GM23338 (cell line): ENCODE measurements around the gene VN1R4. TPM values are rescaled to one million over a fixed set of nuclear protein-coding genes. Genes with fewer than 3 reads are reported as not detected.

ENCODE experiments used
- ATAC-seq: fragments of 200-7000 bp; cut with Tn5 transposase; 3 replicates; pipeline ENCODE4 v1.9.1; 2020
- DNase-seq: peaks from one replicate; pipeline ENCODE4 v3.0.0-alpha.2; 2015; ENCODE audit warnings: low spot score
- H2AFZ ChIP-seq: fragments of 200-600 bp; sonication (generic); 2 replicates; pipeline ENCODE4 v1.8.0; 2016; ENCODE audit warnings: antibody characterized with exemption, mild to moderate bottlenecking, moderate library complexity
- H3F3A ChIP-seq: fragments of 200-600 bp; sonication (generic); replicated peaks from 2 replicates; pipeline ENCODE4 v1.8.0; 2017; ENCODE audit warnings: antibody characterized with exemption, mixed run types, low read depth
- H3K27ac ChIP-seq: fragments of 200-600 bp; sonication (generic); 2 replicates; pipeline ENCODE4 v1.6.1; 2016; ENCODE audit warnings: low read depth
- H3K27me3 ChIP-seq: fragments of 200-600 bp; sonication (generic); 2 replicates; pipeline ENCODE4 v1.8.0; 2016; ENCODE audit warnings: mild to moderate bottlenecking, mixed run types, moderate library complexity; ENCODE audit not compliant: insufficient read depth
- H3K36me3 ChIP-seq: fragments of 200-600 bp; sonication (generic); 2 replicates; pipeline ENCODE4 v1.8.0; 2016; ENCODE audit warnings: mild to moderate bottlenecking; ENCODE audit not compliant: insufficient read depth
- H3K4me1 ChIP-seq: fragments of 200-600 bp; sonication (generic); 2 replicates; pipeline ENCODE4 v1.8.0; 2016; ENCODE audit warnings: mild to moderate bottlenecking, moderate library complexity; ENCODE audit not compliant: insufficient read depth
- H3K4me2 ChIP-seq: fragments of 200-600 bp; sonication (generic); 2 replicates; pipeline ENCODE4 v1.7.1; 2017; ENCODE audit warnings: mixed run types
- H3K4me3 ChIP-seq: fragments of 200-600 bp; sonication (generic); 2 replicates; pipeline ENCODE4 v1.6.1; 2016; ENCODE audit warnings: mixed run types
- H3K79me2 ChIP-seq: fragments of 200-600 bp; sonication (generic); replicated peaks from 2 replicates; pipeline ENCODE4 v1.8.0; 2017; ENCODE audit warnings: mild to moderate bottlenecking; ENCODE audit not compliant: insufficient read depth
- H3K9me2 ChIP-seq: fragments of 200-600 bp; sonication (generic); 2 replicates; pipeline ENCODE4 v1.8.0; 2017; ENCODE audit not compliant: insufficient read depth
- H4K20me1 ChIP-seq: fragments of 200-600 bp; sonication (generic); replicated peaks from 2 replicates; pipeline ENCODE4 v1.8.0; 2017; ENCODE audit warnings: mild to moderate bottlenecking; ENCODE audit not compliant: insufficient read depth
- H3K27ac Mint-ChIP-seq: 2 replicates; pipeline ENCODE4 v1.8.0; 2020; ENCODE audit warnings: inconsistent platforms, mild to moderate bottlenecking, moderate library complexity, mixed read lengths
- H3K27me3 Mint-ChIP-seq: 3 replicates; pipeline ENCODE4 v1.8.0; 2022; ENCODE audit warnings: low read depth, mild to moderate bottlenecking, moderate library complexity, mixed read lengths, inconsistent platforms; ENCODE audit not compliant: insufficient read depth, poor library complexity
- H3K36me3 Mint-ChIP-seq: 3 replicates; pipeline ENCODE4 v1.8.0; 2021; ENCODE audit warnings: low read depth, mild to moderate bottlenecking, inconsistent platforms, moderate library complexity, mixed read lengths
- H3K4me1 Mint-ChIP-seq: 3 replicates; pipeline ENCODE4 v1.8.0; 2020; ENCODE audit warnings: mild to moderate bottlenecking, inconsistent platforms, mixed read lengths
- H3K4me3 Mint-ChIP-seq: 3 replicates; pipeline ENCODE4 v1.8.0; 2021; ENCODE audit warnings: moderate library complexity, mild to moderate bottlenecking, inconsistent platforms, mixed read lengths
- H3K9me3 Mint-ChIP-seq: 3 replicates; pipeline ENCODE4 v1.8.0; 2020; ENCODE audit warnings: moderate library complexity, mild to moderate bottlenecking, inconsistent platforms, mixed read lengths
- CREB1 ChIP-seq: fragments of 250-450 bp; sonication (Bioruptor Pico); IDR thresholded peaks from 2 replicates; pipeline ENCODE4 v1.5.0; 2020; ENCODE audit warnings: low read depth, mild to moderate bottlenecking, moderate library complexity
- EZH2 ChIP-seq: fragments of 200-600 bp; sonication (generic); IDR thresholded peaks from one replicate; pipeline ENCODE4 v1.8.0; 2017; ENCODE audit warnings: antibody characterized with exemption, mild to moderate bottlenecking, low read depth; ENCODE audit not compliant: unreplicated experiment
- EZH2phosphoT487 ChIP-seq: fragments of 200-600 bp; sonication (generic); IDR thresholded peaks from one replicate; pipeline ENCODE4 v1.8.1; 2018; ENCODE audit warnings: antibody characterized with exemption; ENCODE audit not compliant: unreplicated experiment
- JUNB ChIP-seq: IDR thresholded peaks from one replicate; pipeline ENCODE4 v1.6.1; 2016; ENCODE audit warnings: antibody characterized with exemption; ENCODE audit not compliant: unreplicated experiment
- STAT1 ChIP-seq: IDR thresholded peaks from one replicate; pipeline ENCODE4 v1.6.1; 2016; ENCODE audit warnings: antibody characterized with exemption; ENCODE audit not compliant: unreplicated experiment
- ZNF114 ChIP-seq: fragments of 250-450 bp; sonication (Bioruptor Pico); IDR thresholded peaks from 2 replicates; pipeline ENCODE4 v1.5.0; 2020; ENCODE audit warnings: mild to moderate bottlenecking, moderate library complexity
- polyA plus RNA-seq: library from polyadenylated mRNA; unstranded; fragments of >200 nt; fragmentation: Nextera tagmentation; extraction: Ambion mirVana; gene quantifications from 2 replicates; pipeline ENCODE4 v1.2.1, GENCODE V29; 2016
- total RNA-seq: library from RNA; depleted of rRNA; stranded (reverse); fragments of >200 nt; shearing (Covaris generic); gene quantifications from 2 replicates; pipeline ENCODE4 v1.2.3, GENCODE V29; 2014
- TF ChIP-seq, protein P1 (sequence below), 2 experiments: fragments of 200-600 bp in 1 of 2; sonication (generic) in 1 of 2; conservative IDR thresholded peaks; 2 replicates each; pipeline versions ENCODE4 v1.5.1 to v1.6.1; 2016 to 2017; ENCODE audit warnings: antibody characterized with exemption in 2 of 2, low read depth in 2 of 2, mild to moderate bottlenecking in 2 of 2, moderate library complexity in 1 of 2
- TF ChIP-seq, protein P2 (sequence below): IDR thresholded peaks from 2 replicates; pipeline ENCODE4 v1.6.1; 2016; ENCODE audit warnings: antibody characterized with exemption
- TF ChIP-seq, protein P3 (sequence below): fragments of 250-450 bp; sonication (Bioruptor Pico); IDR thresholded peaks from 2 replicates; pipeline ENCODE4 v1.5.0; 2020; ENCODE audit warnings: mild to moderate bottlenecking, moderate library complexity

VN1R4 gene
- total and polyA plus RNA-seq, 2 experiments from 2014 or later = not detected

DNA sequence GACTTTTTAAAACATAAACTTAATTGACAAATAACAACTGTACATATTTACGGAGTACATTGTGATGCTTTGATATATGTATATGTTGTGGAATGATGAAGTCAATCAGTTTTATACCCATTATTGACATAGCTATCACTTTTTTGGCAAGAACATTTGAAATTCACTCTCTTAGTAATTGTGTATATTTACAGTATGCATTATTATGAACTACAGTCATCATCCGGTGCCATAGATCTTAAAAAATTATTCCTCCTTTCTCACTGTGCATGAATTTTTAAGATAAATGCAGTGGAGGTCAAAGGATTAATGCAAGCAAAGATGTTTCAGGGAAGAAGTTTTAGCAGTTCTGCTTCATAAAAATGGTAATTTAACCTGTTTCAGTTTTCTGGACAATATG lies 8.0 kb upstream of the VN1R4 start:
- no peak overlapping the region for H2AFZ ChIP-seq
- H3K27ac Mint-ChIP-seq = no peak overlapping the region
- H3K4me1 ChIP-seq = no peaks in the 10 kb centered on the region
- no peak overlapping the region for H3K4me2 ChIP-seq
- no peak overlapping the region for H3K27ac ChIP-seq
- H3K79me2 ChIP-seq = no peaks in the 10 kb centered on the region
- H3K36me3 Mint-ChIP-seq = peaks cover 11% of the 10 kb centered on the region
- H3K27me3 ChIP-seq = no peaks in the 10 kb centered on the region
- 0 out of 2 replicates have a peak, but pooled peaks cover 2% of the 10 kb centered on the region for H3K9me2 ChIP-seq
- no peaks in the 10 kb centered on the region for H3K36me3 ChIP-seq
- H3K4me1 Mint-ChIP-seq = peaks cover 3% of the 10 kb centered on the region; the same call in 1 of the 3 replicates
- no peak for DNase-seq
- no peaks in the 10 kb centered on the region for H3F3A ChIP-seq
- peaks cover 6% of the 10 kb centered on the region for H3K27me3 Mint-ChIP-seq
- no peak for ATAC-seq
- TF ChIP-seq EZH2phosphoT487 (no peak), JUNB (no peak), EZH2 (no peak), ZNF114 (CRISPR knock-in tag) (no peak), CREB1 (CRISPR knock-in tag) (no peak), STAT1 (no peak)
- TF ChIP-seq, protein P1, sequence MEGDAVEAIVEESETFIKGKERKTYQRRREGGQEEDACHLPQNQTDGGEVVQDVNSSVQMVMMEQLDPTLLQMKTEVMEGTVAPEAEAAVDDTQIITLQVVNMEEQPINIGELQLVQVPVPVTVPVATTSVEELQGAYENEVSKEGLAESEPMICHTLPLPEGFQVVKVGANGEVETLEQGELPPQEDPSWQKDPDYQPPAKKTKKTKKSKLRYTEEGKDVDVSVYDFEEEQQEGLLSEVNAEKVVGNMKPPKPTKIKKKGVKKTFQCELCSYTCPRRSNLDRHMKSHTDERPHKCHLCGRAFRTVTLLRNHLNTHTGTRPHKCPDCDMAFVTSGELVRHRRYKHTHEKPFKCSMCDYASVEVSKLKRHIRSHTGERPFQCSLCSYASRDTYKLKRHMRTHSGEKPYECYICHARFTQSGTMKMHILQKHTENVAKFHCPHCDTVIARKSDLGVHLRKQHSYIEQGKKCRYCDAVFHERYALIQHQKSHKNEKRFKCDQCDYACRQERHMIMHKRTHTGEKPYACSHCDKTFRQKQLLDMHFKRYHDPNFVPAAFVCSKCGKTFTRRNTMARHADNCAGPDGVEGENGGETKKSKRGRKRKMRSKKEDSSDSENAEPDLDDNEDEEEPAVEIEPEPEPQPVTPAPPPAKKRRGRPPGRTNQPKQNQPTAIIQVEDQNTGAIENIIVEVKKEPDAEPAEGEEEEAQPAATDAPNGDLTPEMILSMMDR (conservative IDR thresholded peaks at IDR 0.05; ENCODE audit: low read depth in 2 of 2) = no peak
- TF ChIP-seq, protein P2, sequence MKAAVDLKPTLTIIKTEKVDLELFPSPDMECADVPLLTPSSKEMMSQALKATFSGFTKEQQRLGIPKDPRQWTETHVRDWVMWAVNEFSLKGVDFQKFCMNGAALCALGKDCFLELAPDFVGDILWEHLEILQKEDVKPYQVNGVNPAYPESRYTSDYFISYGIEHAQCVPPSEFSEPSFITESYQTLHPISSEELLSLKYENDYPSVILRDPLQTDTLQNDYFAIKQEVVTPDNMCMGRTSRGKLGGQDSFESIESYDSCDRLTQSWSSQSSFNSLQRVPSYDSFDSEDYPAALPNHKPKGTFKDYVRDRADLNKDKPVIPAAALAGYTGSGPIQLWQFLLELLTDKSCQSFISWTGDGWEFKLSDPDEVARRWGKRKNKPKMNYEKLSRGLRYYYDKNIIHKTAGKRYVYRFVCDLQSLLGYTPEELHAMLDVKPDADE = no peak
- TF ChIP-seq, protein P3, sequence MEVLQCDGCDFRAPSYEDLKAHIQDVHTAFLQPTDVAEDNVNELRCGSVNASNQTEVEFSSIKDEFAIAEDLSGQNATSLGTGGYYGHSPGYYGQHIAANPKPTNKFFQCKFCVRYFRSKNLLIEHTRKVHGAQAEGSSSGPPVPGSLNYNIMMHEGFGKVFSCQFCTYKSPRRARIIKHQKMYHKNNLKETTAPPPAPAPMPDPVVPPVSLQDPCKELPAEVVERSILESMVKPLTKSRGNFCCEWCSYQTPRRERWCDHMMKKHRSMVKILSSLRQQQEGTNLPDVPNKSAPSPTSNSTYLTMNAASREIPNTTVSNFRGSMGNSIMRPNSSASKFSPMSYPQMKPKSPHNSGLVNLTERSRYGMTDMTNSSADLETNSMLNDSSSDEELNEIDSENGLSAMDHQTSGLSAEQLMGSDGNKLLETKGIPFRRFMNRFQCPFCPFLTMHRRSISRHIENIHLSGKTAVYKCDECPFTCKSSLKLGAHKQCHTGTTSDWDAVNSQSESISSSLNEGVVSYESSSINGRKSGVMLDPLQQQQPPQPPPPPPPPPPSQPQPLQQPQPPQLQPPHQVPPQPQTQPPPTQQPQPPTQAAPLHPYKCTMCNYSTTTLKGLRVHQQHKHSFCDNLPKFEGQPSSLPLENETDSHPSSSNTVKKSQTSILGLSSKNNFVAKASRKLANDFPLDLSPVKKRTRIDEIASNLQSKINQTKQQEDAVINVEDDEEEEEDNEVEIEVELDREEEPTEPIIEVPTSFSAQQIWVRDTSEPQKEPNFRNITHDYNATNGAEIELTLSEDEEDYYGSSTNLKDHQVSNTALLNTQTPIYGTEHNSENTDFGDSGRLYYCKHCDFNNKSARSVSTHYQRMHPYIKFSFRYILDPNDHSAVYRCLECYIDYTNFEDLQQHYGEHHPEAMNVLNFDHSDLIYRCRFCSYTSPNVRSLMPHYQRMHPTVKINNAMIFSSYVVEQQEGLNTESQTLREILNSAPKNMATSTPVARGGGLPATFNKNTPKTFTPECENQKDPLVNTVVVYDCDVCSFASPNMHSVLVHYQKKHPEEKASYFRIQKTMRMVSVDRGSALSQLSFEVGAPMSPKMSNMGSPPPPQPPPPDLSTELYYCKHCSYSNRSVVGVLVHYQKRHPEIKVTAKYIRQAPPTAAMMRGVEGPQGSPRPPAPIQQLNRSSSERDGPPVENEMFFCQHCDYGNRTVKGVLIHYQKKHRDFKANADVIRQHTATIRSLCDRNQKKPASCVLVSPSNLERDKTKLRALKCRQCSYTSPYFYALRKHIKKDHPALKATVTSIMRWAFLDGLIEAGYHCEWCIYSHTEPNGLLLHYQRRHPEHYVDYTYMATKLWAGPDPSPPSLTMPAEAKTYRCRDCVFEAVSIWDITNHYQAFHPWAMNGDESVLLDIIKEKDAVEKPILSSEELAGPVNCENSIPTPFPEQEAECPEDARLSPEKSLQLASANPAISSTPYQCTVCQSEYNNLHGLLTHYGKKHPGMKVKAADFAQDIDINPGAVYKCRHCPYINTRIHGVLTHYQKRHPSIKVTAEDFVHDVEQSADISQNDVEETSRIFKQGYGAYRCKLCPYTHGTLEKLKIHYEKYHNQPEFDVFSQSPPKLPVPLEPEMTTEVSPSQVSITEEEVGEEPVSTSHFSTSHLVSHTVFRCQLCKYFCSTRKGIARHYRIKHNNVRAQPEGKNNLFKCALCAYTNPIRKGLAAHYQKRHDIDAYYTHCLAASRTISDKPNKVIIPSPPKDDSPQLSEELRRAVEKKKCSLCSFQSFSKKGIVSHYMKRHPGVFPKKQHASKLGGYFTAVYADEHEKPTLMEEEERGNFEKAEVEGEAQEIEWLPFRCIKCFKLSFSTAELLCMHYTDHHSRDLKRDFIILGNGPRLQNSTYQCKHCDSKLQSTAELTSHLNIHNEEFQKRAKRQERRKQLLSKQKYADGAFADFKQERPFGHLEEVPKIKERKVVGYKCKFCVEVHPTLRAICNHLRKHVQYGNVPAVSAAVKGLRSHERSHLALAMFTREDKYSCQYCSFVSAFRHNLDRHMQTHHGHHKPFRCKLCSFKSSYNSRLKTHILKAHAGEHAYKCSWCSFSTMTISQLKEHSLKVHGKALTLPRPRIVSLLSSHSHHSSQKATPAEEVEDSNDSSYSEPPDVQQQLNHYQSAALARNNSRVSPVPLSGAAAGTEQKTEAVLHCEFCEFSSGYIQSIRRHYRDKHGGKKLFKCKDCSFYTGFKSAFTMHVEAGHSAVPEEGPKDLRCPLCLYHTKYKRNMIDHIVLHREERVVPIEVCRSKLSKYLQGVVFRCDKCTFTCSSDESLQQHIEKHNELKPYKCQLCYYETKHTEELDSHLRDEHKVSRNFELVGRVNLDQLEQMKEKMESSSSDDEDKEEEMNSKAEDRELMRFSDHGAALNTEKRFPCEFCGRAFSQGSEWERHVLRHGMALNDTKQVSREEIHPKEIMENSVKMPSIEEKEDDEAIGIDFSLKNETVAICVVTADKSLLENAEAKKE (CRISPR knock-in tag) = no peak
- H3K4me3 ChIP-seq = no peak overlapping the region
- H3K4me3 Mint-ChIP-seq = no peak overlapping the region
- no peaks in the 10 kb centered on the region for H4K20me1 ChIP-seq
- peaks cover 63% of the 10 kb centered on the region for H3K9me3 Mint-ChIP-seq
